Gastrocnemius medialis (tissue), 4 donors: ENCODE measurements around the gene ADD2. TPM values are rescaled to one million over a fixed set of nuclear protein-coding genes. Genes with fewer than 3 reads are reported as not detected.

Experiments
- ATAC-seq, 2 donors: fragments of 150-250 bp; one replicate each; pipeline ENCODE4 v1.9.1; 2016
- DNase-seq, 2 donors: peaks; one replicate each; pipeline ENCODE4 v3.0.0-alpha.2; 2019
- H3K27ac ChIP-seq, 4 donors: fragments of 200-600 bp; sonication (generic); 1 replicate in 1 of 4; 2 replicates in 3 of 4; pipeline ENCODE4 v1.5.1; 2016 to 2018; ENCODE audit warnings: mild to moderate bottlenecking in 2 of 4, moderate library complexity in 1 of 4
- H3K27me3 ChIP-seq, 3 donors: fragments of 200-600 bp; sonication (generic) in 2 of 3; 1 replicate in 1 of 3; 2 replicates in 2 of 3; pipeline versions ENCODE4 v1.5.1 to v1.6.0; 2016 to 2019; ENCODE audit warnings: mild to moderate bottlenecking in 1 of 3, moderate library complexity in 1 of 3
- H3K36me3 ChIP-seq, 2 donors: fragments of 200-600 bp; sonication (generic) in 1 of 2; one replicate each; pipeline ENCODE4 v1.5.1; 2017 to 2018
- H3K4me1 ChIP-seq, 2 donors: fragments of 200-600 bp; sonication (generic) in 1 of 2; one replicate each; pipeline ENCODE4 v1.5.1; 2016 to 2017; ENCODE audit warnings: mild to moderate bottlenecking in 2 of 2
- H3K4me3 ChIP-seq, 4 donors: fragments of 200-600 bp; sonication (generic) in 3 of 4; 1 replicate in 1 of 4; 2 replicates in 3 of 4; pipeline ENCODE4 v1.5.1; 2016 to 2019; ENCODE audit warnings: mild to moderate bottlenecking in 2 of 4
- H3K9me3 ChIP-seq, 3 donors: fragments of 200-600 bp; sonication (generic) in 2 of 3; 1 replicate in 1 of 3; 2 replicates in 2 of 3; pipeline ENCODE4 v1.5.1; 2016 to 2019
- CTCF ChIP-seq, 5 experiments: fragments of 450-650 bp in 3 of 5; fragments of 200-600 bp in 2 of 5; sonication (generic) in 2 of 5; IDR thresholded peaks in 4 of 5; conservative IDR thresholded peaks in 1 of 5; 1 replicate in 4 of 5; 2 replicates in 1 of 5; pipeline ENCODE4 v1.5.1; 2016 to 2019; ENCODE audit warnings: antibody characterized with exemption in 5 of 5, mild to moderate bottlenecking in 3 of 5, moderate library complexity in 3 of 5
- POLR2A ChIP-seq, 2 donors: fragments of 450-650 bp; IDR thresholded peaks; one replicate each; pipeline ENCODE4 v1.6.1; 2017; ENCODE audit warnings: antibody characterized with exemption in 2 of 2, mild to moderate bottlenecking in 2 of 2, moderate library complexity in 2 of 2
- in situ Hi-C, 4 donors: fragments of 200-750 bp; cut with MboI; loops; one replicate each; pipeline versions ENCODE4 v1.15.0 to v1.8.0; 2017; ENCODE audit warnings: low sequenced_read_pairs in 4 of 4
- intact Hi-C: fragments of 100-400 bp; cut with DNase I; formaldehyde crosslinking; loops from one replicate; pipeline ENCODE4 v1.15.1; 2023; ENCODE audit warnings: low total_unique reads
- total RNA-seq, 4 donors: library from RNA; depleted of rRNA; stranded (reverse); fragments of >200 nt; gene quantifications; one replicate each; pipeline versions ENCODE4 v1.1.0 to v1.2.3, GENCODE V29; 2016

ADD2 gene
- total RNA-seq, 4 donors from 2014 or later, result 0.20 to 0.75 (median 0.48) TPM

- DNase-seq (no peak), ATAC-seq (no peak)
- H3K27me3 ChIP-seq, result no peaks in the 10 kb centered on the region
- intact Hi-C loops (no loop called here), in situ Hi-C loops (no loop called here)
- H3K27ac ChIP-seq, result no peak overlapping the region
- H3K4me1 ChIP-seq, result no peaks in the 10 kb centered on the region
- no peaks in the 10 kb centered on the region for H3K36me3 ChIP-seq
- no peak overlapping the region for H3K4me3 ChIP-seq
- H3K9me3 ChIP-seq, result no peaks in the 10 kb centered on the region
- no peak for TF ChIP-seq POLR2A (IDR thresholded peaks at IDR 0.05)
- TF ChIP-seq CTCF (IDR thresholded peaks at IDR 0.05 in 4 of 5, conservative IDR thresholded peaks at IDR 0.05 in 1 of 5), result no peak
Measured at GRCh38 chr2:70703900-70704549, 64.0 kb downstream of the ADD2 start.

GRCh38 chr2:70702711-70703395 lies 65.1 kb downstream of the ADD2 start:
- Histone ChIP-seq H3K27me3 (no peaks in the 10 kb centered on the region), H3K27ac (no peak overlapping the region), H3K36me3 (no peaks in the 10 kb centered on the region), H3K4me3 (no peak overlapping the region), H3K4me1 (no peaks in the 10 kb centered on the region), H3K9me3 (no peaks in the 10 kb centered on the region)
- TF ChIP-seq CTCF (IDR thresholded peaks at IDR 0.05 in 4 of 5, conservative IDR thresholded peaks at IDR 0.05 in 1 of 5), result no peak
- no peak for TF ChIP-seq POLR2A (IDR thresholded peaks at IDR 0.05)
- intact Hi-C loops (no loop called here), in situ Hi-C loops (no loop called here)
- ATAC-seq, result no peak
- DNase-seq, result no peak

GRCh38 chr2:70698847-70699246 lies 69.2 kb downstream of the ADD2 start:
- Histone ChIP-seq H3K36me3 (no peaks in the 10 kb centered on the region), H3K27ac (no peak overlapping the region), H3K4me3 (no peak overlapping the region), H3K4me1 (no peaks in the 10 kb centered on the region), H3K9me3 (no peaks in the 10 kb centered on the region), H3K27me3 (no peaks in the 10 kb centered on the region)
- TF ChIP-seq POLR2A (IDR thresholded peaks at IDR 0.05) (no peak), CTCF (IDR thresholded peaks at IDR 0.05 in 4 of 5, conservative IDR thresholded peaks at IDR 0.05 in 1 of 5) (no peak)
- ATAC-seq (no peak), DNase-seq (no peak)
- intact Hi-C loops (no loop called here), in situ Hi-C loops (no loop called here)

- intact Hi-C loops, result no loop called here
- H3K36me3 ChIP-seq, result no peaks in the 10 kb centered on the region
- H3K4me3 ChIP-seq, result no peak overlapping the region
- H3K27ac ChIP-seq, result no peak overlapping the region
- TF ChIP-seq POLR2A (IDR thresholded peaks at IDR 0.05) (no peak), CTCF (IDR thresholded peaks at IDR 0.05 in 4 of 5, conservative IDR thresholded peaks at IDR 0.05 in 1 of 5) (no peak)
- ATAC-seq (no peak), DNase-seq (no peak)
- no peaks in the 10 kb centered on the region for H3K9me3 ChIP-seq
- no peaks in the 10 kb centered on the region for H3K27me3 ChIP-seq
- no peaks in the 10 kb centered on the region for H3K4me1 ChIP-seq
- in situ Hi-C loops, result no loop called here
Measured at GRCh38 chr2:70697603-70698383, 70.2 kb downstream of the ADD2 start.
